ENCODE data around the gene MMP13. TPM values are rescaled to one million over a fixed set of nuclear protein-coding genes. Genes with fewer than 3 reads are reported as not detected.

MMP13 gene
- total and polyA plus RNA-seq, 9 of the 15 experiments (the other 6 are each of a cell fraction or from before 2014, with no cell fraction given) = not detected

DNA sequence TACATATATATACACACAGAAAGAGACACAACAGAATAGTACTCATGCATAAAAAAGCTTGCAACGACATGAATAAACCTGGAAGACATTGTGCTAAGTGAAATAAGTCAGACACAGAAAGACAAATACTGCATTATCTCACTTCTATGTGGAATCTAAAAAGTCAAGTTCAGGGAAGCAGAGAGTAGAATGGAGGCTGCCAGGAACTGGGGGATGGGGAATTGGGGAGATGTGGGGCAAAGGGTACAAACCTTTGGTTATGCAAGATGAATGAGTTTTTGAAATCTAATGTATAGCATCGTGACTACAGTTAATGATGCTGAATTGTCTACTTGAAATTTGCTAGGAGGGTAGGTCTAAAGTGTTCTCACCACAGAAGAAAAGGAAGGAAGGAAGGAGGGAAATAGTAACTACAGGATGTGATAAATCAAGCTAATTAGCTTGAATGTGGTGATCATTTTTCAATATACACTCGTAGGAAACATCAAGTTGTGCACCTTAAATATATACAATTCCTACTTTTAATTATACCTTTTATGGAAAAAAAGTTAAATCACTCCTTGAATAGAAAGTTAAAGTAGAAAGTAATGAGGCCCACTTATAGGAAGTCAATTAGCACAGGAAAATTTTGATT, 33.8 kb downstream of the MMP13 start (continued):
- TF ChIP-seq GMEB1 (CRISPR knock-in tag; IDR thresholded peaks at IDR 0.05) = no peak
- no peak for TF ChIP-seq ARID4B (CRISPR knock-in tag; IDR thresholded peaks at IDR 0.05)
- TF ChIP-seq TSC22D4 (tag; IDR thresholded peaks at IDR 0.05) = no peak
- TF ChIP-seq GABPA (tag; conservative IDR thresholded peaks at IDR 0.05; ENCODE audit: low read depth) = no peak
- no peak for TF ChIP-seq TCF7 (IDR thresholded peaks at IDR 0.05; ENCODE audit: borderline replicate concordance)
- no peak for TF ChIP-seq STAG1 (CRISPR knock-in tag; IDR thresholded peaks at IDR 0.05; ENCODE audit: borderline replicate concordance)
- TF ChIP-seq ZNF124 (CRISPR knock-in tag; IDR thresholded peaks at IDR 0.05) = no peak
- TF ChIP-seq CEBPG (CRISPR knock-in tag; IDR thresholded peaks at IDR 0.05) = no peak
- TF ChIP-seq CEBPG (tag; conservative IDR thresholded peaks at IDR 0.05 in 1 of 2, IDR thresholded peaks at IDR 0.05 in 1 of 2) = no peak
- TF ChIP-seq, protein P1, sequence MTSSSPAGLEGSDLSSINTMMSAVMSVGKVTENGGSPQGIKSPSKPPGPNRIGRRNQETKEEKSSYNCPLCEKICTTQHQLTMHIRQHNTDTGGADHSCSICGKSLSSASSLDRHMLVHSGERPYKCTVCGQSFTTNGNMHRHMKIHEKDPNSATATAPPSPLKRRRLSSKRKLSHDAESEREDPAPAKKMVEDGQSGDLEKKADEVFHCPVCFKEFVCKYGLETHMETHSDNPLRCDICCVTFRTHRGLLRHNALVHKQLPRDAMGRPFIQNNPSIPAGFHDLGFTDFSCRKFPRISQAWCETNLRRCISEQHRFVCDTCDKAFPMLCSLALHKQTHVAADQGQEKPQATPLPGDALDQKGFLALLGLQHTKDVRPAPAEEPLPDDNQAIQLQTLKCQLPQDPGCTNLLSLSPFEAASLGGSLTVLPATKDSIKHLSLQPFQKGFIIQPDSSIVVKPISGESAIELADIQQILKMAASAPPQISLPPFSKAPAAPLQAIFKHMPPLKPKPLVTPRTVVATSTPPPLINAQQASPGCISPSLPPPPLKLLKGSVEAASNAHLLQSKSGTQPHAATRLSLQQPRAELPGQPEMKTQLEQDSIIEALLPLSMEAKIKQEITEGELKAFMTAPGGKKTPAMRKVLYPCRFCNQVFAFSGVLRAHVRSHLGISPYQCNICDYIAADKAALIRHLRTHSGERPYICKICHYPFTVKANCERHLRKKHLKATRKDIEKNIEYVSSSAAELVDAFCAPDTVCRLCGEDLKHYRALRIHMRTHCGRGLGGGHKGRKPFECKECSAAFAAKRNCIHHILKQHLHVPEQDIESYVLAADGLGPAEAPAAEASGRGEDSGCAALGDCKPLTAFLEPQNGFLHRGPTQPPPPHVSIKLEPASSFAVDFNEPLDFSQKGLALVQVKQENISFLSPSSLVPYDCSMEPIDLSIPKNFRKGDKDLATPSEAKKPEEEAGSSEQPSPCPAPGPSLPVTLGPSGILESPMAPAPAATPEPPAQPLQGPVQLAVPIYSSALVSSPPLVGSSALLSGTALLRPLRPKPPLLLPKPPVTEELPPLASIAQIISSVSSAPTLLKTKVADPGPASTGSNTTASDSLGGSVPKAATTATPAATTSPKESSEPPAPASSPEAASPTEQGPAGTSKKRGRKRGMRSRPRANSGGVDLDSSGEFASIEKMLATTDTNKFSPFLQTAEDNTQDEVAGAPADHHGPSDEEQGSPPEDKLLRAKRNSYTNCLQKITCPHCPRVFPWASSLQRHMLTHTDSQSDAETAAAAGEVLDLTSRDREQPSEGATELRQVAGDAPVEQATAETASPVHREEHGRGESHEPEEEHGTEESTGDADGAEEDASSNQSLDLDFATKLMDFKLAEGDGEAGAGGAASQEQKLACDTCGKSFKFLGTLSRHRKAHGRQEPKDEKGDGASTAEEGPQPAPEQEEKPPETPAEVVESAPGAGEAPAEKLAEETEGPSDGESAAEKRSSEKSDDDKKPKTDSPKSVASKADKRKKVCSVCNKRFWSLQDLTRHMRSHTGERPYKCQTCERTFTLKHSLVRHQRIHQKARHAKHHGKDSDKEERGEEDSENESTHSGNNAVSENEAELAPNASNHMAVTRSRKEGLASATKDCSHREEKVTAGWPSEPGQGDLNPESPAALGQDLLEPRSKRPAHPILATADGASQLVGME (CRISPR knock-in tag; IDR thresholded peaks at IDR 0.05) = no peak
- TF ChIP-seq BCOR (IDR thresholded peaks at IDR 0.05) = no peak

Measured in K562 (cell line).